Measurements from ENCODE around the gene NAPSA. TPM values are rescaled to one million over a fixed set of nuclear protein-coding genes. Genes with fewer than 3 reads are reported as not detected.
"Not testable (repeated sequence)": the region's sequence is repeated elsewhere in the genome, so short reads cannot be mapped to it uniquely, and the experiment has no call there.

Gene NAPSA
- total and polyA plus RNA-seq, 2 donors: 0.94 to 6.4 TPM

DNA sequence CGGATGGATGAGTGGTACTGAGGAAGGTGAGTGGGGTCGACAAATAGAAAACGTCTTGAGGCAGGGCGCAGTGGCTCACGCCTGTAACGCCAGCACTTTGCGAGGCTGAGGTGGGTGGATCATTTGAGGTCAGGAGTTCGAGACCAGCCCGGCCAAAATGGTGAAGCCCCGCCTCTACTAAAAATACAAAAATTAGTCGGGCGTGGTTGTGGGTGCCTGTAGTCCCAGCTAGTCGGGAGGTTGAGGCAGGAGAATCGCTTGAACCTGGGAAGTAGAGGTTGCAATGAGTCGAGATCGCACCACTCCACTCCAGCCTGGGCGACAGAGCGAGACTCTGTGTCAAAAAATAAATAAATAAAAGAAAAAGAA lies 35.5 kb downstream of the NAPSA start:
- Histone ChIP-seq H3K4me1 (ENCODE audit: control insufficient read depth in 2 of 2, insufficient read depth in 2 of 2, low read length in 2 of 2) (peaks cover 22 to 39% of the 10 kb centered on the region in 2 donors), H3K27ac (ENCODE audit: low read depth in 1 of 2, low read length in 1 of 2) (peak overlapping the region in 1 of 2 donors; percentile 55), H3K4me3 (ENCODE audit: low read length in 2 of 2) (peak overlapping the region in 1 of 2 donors; percentile 10), H3K27me3 (ENCODE audit: control insufficient read depth in 2 of 2, insufficient read depth in 1 of 2, low read length in 1 of 2) (peaks cover 47 to 88% of the 10 kb centered on the region in 2 donors), H3K9me3 (ENCODE audit: control insufficient read depth in 2 of 2, insufficient read depth in 1 of 2, low read length in 1 of 2) (peaks cover 18 to 37% of the 10 kb centered on the region in 2 donors)
- DNase-seq (ENCODE audit: low read depth in 6 of 9, low spot score in 9 of 9); H3K36me3 ChIP-seq (ENCODE audit: control insufficient read depth in 2 of 2, insufficient read depth in 2 of 2, low read length in 1 of 2): not testable (repeated sequence)
- WGBS: 21% methylated on average over 18 of the region's 18 CpGs

DNA sequence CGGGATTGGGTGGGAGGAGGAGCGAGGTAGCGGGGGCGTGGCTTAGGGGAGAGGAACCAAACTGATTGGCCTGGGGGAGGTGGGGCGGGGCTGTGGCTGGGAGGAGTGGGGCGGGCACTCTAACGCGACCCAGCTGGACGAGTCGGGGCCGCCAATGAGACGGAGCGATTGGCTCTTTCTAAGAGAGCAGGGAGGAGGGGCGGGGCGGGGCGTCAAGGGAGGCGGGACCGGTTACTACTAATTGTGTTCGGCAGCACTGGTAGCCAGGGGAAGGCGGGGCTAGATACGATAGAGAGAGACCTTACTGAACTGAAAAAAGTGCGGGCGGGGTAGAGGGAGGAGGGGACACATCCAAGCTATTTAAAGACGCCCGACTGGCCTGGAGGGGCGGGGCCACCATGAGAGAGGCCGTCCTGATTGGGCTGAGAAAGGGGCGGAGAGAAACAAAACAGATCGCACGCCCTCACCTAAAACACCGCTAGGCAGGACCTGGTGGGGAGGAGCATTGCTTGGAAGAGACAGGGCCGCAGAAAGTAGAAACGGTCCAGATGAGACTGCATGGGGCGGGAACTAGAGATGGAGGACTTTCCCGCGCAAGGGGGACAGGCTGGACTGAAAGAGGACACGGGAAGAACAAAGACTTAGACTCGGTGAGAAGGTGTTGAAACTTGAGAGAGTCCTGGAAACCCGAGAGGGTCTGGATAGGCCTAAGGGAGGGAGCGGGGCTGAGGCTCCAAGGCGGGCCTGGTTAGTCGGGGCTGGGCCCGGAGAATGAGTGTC lies 36.1 kb downstream of the NAPSA start, which contains the start of gene KCNC3:
Gene KCNC3 (minus strand): TSS at position 232 of the 780 bp plus-strand sequence. CDS start 295 bp downstream, outside the sequence.
- Histone ChIP-seq H3K4me3 (ENCODE audit: low read length in 2 of 2) (peak within 1 kb of the TSS; percentile 10 to 23), H3K27me3 (ENCODE audit: control insufficient read depth in 2 of 2, insufficient read depth in 1 of 2, low read length in 1 of 2) (peaks cover 47 to 87% of the 10 kb centered on the region in 2 donors), H3K9me3 (ENCODE audit: control insufficient read depth in 2 of 2, insufficient read depth in 1 of 2, low read length in 1 of 2) (peaks cover 18 to 37% of the 10 kb centered on the region in 2 donors), H3K4me1 (ENCODE audit: control insufficient read depth in 2 of 2, insufficient read depth in 2 of 2, low read length in 2 of 2) (peaks cover 22 to 39% of the 10 kb centered on the region in 2 donors), H3K27ac (ENCODE audit: low read depth in 1 of 2, low read length in 1 of 2) (peak within 1 kb of the TSS in 1 of 2 donors; percentile 55), H3K36me3 (ENCODE audit: control insufficient read depth in 2 of 2, insufficient read depth in 2 of 2, low read length in 1 of 2) (no peaks in the 10 kb centered on the region)
- WGBS: 6% methylated on average over 43 of the region's 43 CpGs
- DNase-seq (ENCODE audit: low read depth in 6 of 9, low spot score in 9 of 9): peak in 6 of 9 donors; percentile 24 to 68 (median 38)

DNA sequence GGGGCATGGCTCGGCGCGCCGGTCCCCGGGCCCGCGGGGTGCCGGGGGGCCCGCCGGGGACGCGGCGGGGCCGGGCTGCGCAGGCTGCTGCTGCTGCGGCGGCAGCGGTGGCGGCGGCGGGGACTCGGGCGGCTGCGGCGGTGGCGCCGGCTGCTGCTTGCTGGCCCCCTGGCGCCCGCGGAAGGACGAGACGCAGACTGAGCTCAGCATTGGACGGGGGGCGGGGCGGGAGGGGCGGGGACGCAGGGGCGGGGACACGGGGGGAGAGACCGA lies 36.6 kb downstream of the NAPSA start:
- no peaks in the 10 kb centered on the region for H3K36me3 ChIP-seq (ENCODE audit: control insufficient read depth in 2 of 2, insufficient read depth in 2 of 2, low read length in 1 of 2)
- peak overlapping the region in 1 of 2 donors; percentile 15 for H3K4me3 ChIP-seq (ENCODE audit: low read length in 2 of 2)
- no peak for DNase-seq (ENCODE audit: low read depth in 6 of 9, low spot score in 9 of 9)
- H3K27me3 ChIP-seq (ENCODE audit: control insufficient read depth in 2 of 2, insufficient read depth in 1 of 2, low read length in 1 of 2): peaks cover 47 to 82% of the 10 kb centered on the region in 2 donors
- H3K27ac ChIP-seq (ENCODE audit: low read depth in 1 of 2, low read length in 1 of 2): no peak overlapping the region
- peaks cover 16 to 33% of the 10 kb centered on the region in 2 donors for H3K9me3 ChIP-seq (ENCODE audit: control insufficient read depth in 2 of 2, insufficient read depth in 1 of 2, low read length in 1 of 2)
- WGBS: 3% methylated on average over 40 of the region's 40 CpGs
- H3K4me1 ChIP-seq (ENCODE audit: control insufficient read depth in 2 of 2, insufficient read depth in 2 of 2, low read length in 2 of 2): peaks cover 18 to 34% of the 10 kb centered on the region in 2 donors

DNA sequence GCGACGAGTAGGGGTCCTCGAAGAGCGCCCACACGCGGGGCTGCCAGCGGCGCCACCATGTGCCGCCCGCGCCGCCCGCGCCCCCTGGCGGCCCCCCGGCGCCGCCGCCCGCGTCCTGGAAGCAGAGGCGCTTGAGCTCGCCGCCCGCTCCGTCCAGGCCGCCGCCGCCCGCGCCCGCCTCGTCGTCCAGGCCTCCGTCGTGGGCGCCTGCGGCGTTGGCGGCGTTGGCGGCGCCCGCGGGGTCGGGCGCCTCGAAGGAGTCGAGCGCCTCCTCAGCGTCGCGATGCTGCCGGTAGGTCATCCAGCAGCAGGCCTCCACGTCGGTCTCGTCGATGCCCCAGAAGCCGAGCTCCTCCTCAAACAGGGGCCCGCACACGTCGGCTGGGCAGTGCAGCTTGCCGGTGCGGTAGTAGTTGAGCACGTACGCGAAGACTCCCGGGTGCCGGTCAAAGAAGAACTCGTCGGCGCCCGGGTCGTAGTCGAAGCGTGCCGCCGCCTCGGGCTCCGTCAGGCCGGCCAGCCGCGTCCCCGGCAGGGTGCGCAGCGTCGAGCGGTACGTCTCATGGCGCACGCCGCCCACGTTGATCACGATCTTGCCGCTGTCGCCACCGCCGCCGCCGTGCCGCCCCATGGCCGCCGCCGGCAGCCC lies 37.1 kb downstream of the NAPSA start:
- 7% methylated on average over 104 of the region's 104 CpGs for WGBS
- DNase-seq (ENCODE audit: low read depth in 6 of 9, low spot score in 9 of 9): no peak
- Histone ChIP-seq H3K4me3 (ENCODE audit: low read length in 2 of 2) (peak overlapping the region in 1 of 2 donors; percentile 23), H3K27me3 (ENCODE audit: control insufficient read depth in 2 of 2, insufficient read depth in 1 of 2, low read length in 1 of 2) (peaks cover 47 to 78% of the 10 kb centered on the region in 2 donors), H3K4me1 (ENCODE audit: control insufficient read depth in 2 of 2, insufficient read depth in 2 of 2, low read length in 2 of 2) (peaks cover 13 to 31% of the 10 kb centered on the region in 2 donors), H3K9me3 (ENCODE audit: control insufficient read depth in 2 of 2, insufficient read depth in 1 of 2, low read length in 1 of 2) (peaks cover 15 to 30% of the 10 kb centered on the region in 2 donors), H3K27ac (ENCODE audit: low read depth in 1 of 2, low read length in 1 of 2) (no peak overlapping the region), H3K36me3 (ENCODE audit: control insufficient read depth in 2 of 2, insufficient read depth in 2 of 2, low read length in 1 of 2) (no peaks in the 10 kb centered on the region)

DNA sequence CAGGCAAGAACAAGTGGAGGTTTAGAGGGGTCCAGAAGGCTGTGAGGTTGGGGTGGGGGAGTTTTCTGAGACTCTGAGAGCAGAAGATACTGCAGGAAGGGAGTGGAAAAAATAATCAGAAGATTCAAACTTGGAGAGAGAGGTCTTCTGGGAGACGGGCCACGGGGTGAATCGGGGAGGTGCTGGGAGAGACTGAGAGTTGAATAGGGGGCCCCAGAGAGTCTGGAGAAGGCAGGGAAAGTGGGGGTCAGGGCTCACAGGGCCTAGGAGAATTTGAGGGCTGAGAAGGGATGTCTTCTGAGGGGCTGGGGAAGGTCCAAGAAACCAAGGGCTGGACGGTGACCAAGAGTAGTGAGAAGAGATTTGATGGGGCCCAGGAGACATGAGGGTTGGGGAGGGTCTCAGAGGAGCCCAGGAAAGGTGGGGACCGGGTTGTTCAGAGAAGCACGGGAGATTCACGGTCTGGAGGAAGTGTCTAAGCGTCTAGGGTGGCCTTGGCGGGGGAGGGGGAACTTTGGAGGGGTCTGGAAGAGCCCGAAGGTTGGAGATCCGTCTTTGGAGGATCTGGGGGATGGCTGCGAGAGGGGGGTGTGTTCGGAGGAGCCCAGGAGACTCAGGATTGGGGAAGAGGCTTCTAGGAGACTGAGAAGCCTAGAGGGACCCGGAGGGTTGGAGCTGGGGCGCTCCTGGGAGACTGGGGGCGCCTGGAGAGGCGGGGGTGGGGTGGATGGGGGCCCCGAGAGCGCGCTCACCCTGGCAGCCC lies 37.8 kb downstream of the NAPSA start:
- Histone ChIP-seq H3K27me3 (ENCODE audit: control insufficient read depth in 2 of 2, insufficient read depth in 1 of 2, low read length in 1 of 2) (peaks cover 47 to 71% of the 10 kb centered on the region in 2 donors), H3K9me3 (ENCODE audit: control insufficient read depth in 2 of 2, insufficient read depth in 1 of 2, low read length in 1 of 2) (peaks cover 14 to 27% of the 10 kb centered on the region in 2 donors), H3K36me3 (ENCODE audit: control insufficient read depth in 2 of 2, insufficient read depth in 2 of 2, low read length in 1 of 2) (no peaks in the 10 kb centered on the region), H3K4me3 (ENCODE audit: low read length in 2 of 2) (no peak overlapping the region), H3K27ac (ENCODE audit: low read depth in 1 of 2, low read length in 1 of 2) (no peak overlapping the region), H3K4me1 (ENCODE audit: control insufficient read depth in 2 of 2, insufficient read depth in 2 of 2, low read length in 2 of 2) (peaks cover 10 to 24% of the 10 kb centered on the region in 2 donors)
- 23% methylated on average over 20 of the region's 20 CpGs for WGBS
- no peak for DNase-seq (ENCODE audit: low read depth in 6 of 9, low spot score in 9 of 9)

DNA sequence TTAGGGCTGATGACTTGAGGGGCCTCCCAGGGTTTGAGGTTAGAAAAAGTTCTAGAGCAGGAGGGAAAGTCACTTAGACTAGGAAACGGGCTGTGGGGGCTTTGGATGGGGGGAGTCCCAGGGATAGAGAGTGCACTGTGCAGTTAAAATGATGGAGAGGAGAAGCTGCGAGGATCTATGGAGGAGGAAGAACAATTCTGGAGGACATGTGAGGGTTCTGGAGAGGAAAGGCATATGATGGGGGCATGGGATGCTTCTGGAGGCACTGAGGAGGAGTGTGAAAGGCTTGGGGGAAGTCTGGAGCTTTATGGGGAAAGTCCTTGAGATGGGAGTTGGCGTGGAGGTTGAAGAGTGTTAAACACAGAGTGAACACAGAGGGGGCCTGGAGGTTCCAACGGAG lies 38.4 kb downstream of the NAPSA start:
- peaks cover 9 to 17% of the 10 kb centered on the region in 2 donors for H3K4me1 ChIP-seq (ENCODE audit: control insufficient read depth in 2 of 2, insufficient read depth in 2 of 2, low read length in 2 of 2)
- DNase-seq (ENCODE audit: low read depth in 6 of 9, low spot score in 9 of 9): no peak
- peaks cover 14 to 27% of the 10 kb centered on the region in 2 donors for H3K9me3 ChIP-seq (ENCODE audit: control insufficient read depth in 2 of 2, insufficient read depth in 1 of 2, low read length in 1 of 2)
- H3K27ac ChIP-seq (ENCODE audit: low read depth in 1 of 2, low read length in 1 of 2): no peak overlapping the region
- WGBS: 43% methylated on average over 4 of the region's 4 CpGs
- H3K27me3 ChIP-seq (ENCODE audit: control insufficient read depth in 2 of 2, insufficient read depth in 1 of 2, low read length in 1 of 2): peaks cover 47 to 64% of the 10 kb centered on the region in 2 donors
- no peak overlapping the region for H3K4me3 ChIP-seq (ENCODE audit: low read length in 2 of 2)
- H3K36me3 ChIP-seq (ENCODE audit: control insufficient read depth in 2 of 2, insufficient read depth in 2 of 2, low read length in 1 of 2): no peaks in the 10 kb centered on the region

DNA sequence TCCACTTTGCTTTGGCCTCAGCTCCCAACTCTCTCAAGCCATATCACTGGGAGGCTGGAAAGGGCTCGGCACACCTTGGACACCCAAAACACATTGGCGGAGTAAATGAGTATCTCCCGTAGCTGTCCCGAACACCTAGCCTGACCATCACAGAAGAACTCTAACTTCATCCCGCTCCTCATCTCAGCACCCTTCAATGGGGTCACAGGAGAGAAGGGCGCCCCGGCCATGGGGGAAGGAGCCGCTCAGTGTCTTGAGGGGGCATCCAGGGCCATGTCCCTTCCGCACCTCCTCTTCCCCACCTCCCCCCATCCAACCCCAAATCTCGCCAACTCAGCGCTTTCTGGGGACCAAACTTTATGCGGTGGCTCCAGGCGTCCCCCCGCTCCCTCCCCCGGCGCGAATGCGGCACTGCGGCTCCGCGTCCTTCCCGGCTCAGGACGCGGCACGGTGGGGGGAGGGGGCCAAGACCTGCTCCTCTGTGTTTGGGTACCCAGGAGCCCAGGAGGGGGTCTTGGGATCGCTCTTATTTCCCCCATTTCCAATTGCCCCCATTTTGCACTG lies 39.3 kb downstream of the NAPSA start:
- Histone ChIP-seq H3K36me3 (ENCODE audit: control insufficient read depth in 2 of 2, insufficient read depth in 2 of 2, low read length in 1 of 2) (no peaks in the 10 kb centered on the region), H3K4me3 (ENCODE audit: low read length in 2 of 2) (peak overlapping the region in 1 of 2 donors; percentile 10), H3K4me1 (ENCODE audit: control insufficient read depth in 2 of 2, insufficient read depth in 2 of 2, low read length in 2 of 2) (peaks cover 4 to 11% of the 10 kb centered on the region in 2 donors), H3K9me3 (ENCODE audit: control insufficient read depth in 2 of 2, insufficient read depth in 1 of 2, low read length in 1 of 2) (peaks cover 14 to 27% of the 10 kb centered on the region in 2 donors), H3K27ac (ENCODE audit: low read depth in 1 of 2, low read length in 1 of 2) (no peak overlapping the region), H3K27me3 (ENCODE audit: control insufficient read depth in 2 of 2, insufficient read depth in 1 of 2, low read length in 1 of 2) (peaks cover 47 to 59% of the 10 kb centered on the region in 2 donors)
- DNase-seq (ENCODE audit: low read depth in 6 of 9, low spot score in 9 of 9): no peak
- 9% methylated on average over 26 of the region's 26 CpGs for WGBS

DNA sequence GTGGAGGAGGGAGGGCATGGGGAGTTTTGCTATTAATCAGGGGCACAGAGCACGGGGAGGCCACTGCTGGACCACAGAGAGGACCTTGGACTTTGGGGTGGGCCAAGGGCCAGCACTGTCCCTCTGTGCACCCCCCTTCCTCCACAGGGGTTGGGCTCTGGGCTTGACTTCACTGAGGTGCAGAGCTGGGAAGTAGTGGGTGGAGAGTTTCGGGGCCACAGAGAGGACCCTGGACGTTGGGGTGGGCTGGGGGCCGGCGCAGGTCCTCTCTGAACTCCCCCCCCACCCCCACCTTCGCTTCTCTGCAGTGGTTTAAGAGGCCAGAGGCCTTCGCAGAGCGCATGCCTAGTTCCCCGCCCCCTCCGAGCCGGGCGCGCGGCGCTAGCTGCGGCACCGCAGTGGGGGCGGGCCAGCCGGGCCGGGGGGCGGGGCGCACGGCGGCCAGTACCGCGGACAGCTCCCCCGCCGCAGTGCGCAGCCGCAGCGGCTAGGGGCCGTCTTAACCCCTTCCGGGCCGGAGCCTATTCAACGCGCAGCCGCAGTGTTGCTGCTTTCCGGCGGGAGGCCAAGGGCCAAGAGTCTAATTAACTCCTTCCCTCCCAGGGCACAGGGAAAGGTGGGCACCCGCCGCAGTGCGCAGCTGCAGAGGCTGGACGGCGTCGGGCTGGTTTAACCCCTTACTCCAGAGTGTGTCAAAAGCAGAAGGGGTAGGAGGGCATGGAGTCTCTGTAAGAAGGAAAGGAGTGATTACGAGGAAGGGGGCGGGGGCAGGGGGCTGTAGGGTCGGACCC lies 39.9 kb downstream of the NAPSA start:
- Histone ChIP-seq H3K27ac (ENCODE audit: low read depth in 1 of 2, low read length in 1 of 2) (no peak overlapping the region), H3K4me3 (ENCODE audit: low read length in 2 of 2) (peak overlapping the region in 1 of 2 donors; percentile 10), H3K9me3 (ENCODE audit: control insufficient read depth in 2 of 2, insufficient read depth in 1 of 2, low read length in 1 of 2) (peaks cover 12 to 25% of the 10 kb centered on the region in 2 donors), H3K27me3 (ENCODE audit: control insufficient read depth in 2 of 2, insufficient read depth in 1 of 2, low read length in 1 of 2) (peaks cover 45 to 54% of the 10 kb centered on the region in 2 donors), H3K36me3 (ENCODE audit: control insufficient read depth in 2 of 2, insufficient read depth in 2 of 2, low read length in 1 of 2) (no peaks in the 10 kb centered on the region), H3K4me1 (ENCODE audit: control insufficient read depth in 2 of 2, insufficient read depth in 2 of 2, low read length in 2 of 2) (peaks cover 0 to 9% of the 10 kb centered on the region in 2 donors)
- DNase-seq (ENCODE audit: low read depth in 6 of 9, low spot score in 9 of 9): peak in 6 of 9 donors; percentile 20 to 72 (median 54)
- WGBS: 3% methylated on average over 48 of the region's 48 CpGs
